Body of pancreas (tissue), 4 donors: Measurements from ENCODE around the gene ABLIM1. TPM values are rescaled to one million over a fixed set of nuclear protein-coding genes. Genes with fewer than 3 reads are reported as not detected.

Experiments
- ATAC-seq: fragments of 150-250 bp; one replicate; pipeline ENCODE4 v1.9.1; 2016
- DNase-seq, 4 donors: peaks; one replicate each; pipeline ENCODE4 v3.0.0-alpha.2; 2019
- H3K27ac ChIP-seq, 4 donors: fragments of 200-600 bp; sonication (generic); 1 replicate in 3 of 4; 2 replicates in 1 of 4; pipeline versions ENCODE4 v1.5.1 to v1.6.1; 2016 to 2019; ENCODE audit warnings: mild to moderate bottlenecking in 1 of 4, mixed read lengths in 1 of 4, moderate library complexity in 1 of 4
- H3K27me3 ChIP-seq, 2 donors: fragments of 200-600 bp; sonication (generic); one replicate each; pipeline ENCODE4 v1.6.0; 2016; ENCODE audit warnings: mild to moderate bottlenecking in 1 of 2
- H3K36me3 ChIP-seq, 2 donors: fragments of 200-600 bp; sonication (generic); replicated peaks in 1 of 2; 2 replicates each; pipeline ENCODE4 v1.5.1; 2016; ENCODE audit warnings: low read depth in 2 of 2; ENCODE audit not compliant: insufficient read depth in 1 of 2
- H3K4me1 ChIP-seq: fragments of 200-600 bp; sonication (generic); one replicate; pipeline ENCODE4 v1.6.0; 2016
- H3K4me3 ChIP-seq, 2 donors: fragments of 200-600 bp; sonication (generic); 1 replicate in 1 of 2; 2 replicates in 1 of 2; pipeline ENCODE4 v1.5.1; 2016 to 2019
- H3K9me3 ChIP-seq, 3 donors: fragments of 200-600 bp; sonication (generic); 1 replicate in 2 of 3; 2 replicates in 1 of 3; pipeline ENCODE4 v1.5.1; 2016
- CTCF ChIP-seq, 7 experiments: fragments of 450-650 bp in 4 of 7; fragments of 200-600 bp in 3 of 7; sonication (generic) in 3 of 7; IDR thresholded peaks; one replicate each; pipeline ENCODE4 v1.5.1; 2016 to 2019; ENCODE audit warnings: antibody characterized with exemption in 7 of 7
- POLR2A ChIP-seq, 3 donors: fragments of 450-650 bp; IDR thresholded peaks; one replicate each; pipeline ENCODE4 v1.6.1; 2016; ENCODE audit warnings: antibody characterized with exemption in 3 of 3, mild to moderate bottlenecking in 2 of 3
- WGBS, 2 donors: methylation state at CpG; one replicate each; pipeline ENCODE4 v1.1.5; 2017; 5-methylcytosine and 5-hydroxymethylcytosine counted together
- intact Hi-C: fragments of 100-400 bp; cut with DNase I; formaldehyde crosslinking; loops from one replicate; pipeline ENCODE4 v1.15.1; 2023
- total RNA-seq, 2 donors: library from RNA; depleted of rRNA; stranded (reverse); fragments of >200 nt; gene quantifications; one replicate each; pipeline ENCODE4 v1.1.0, GENCODE V29; 2016

Gene ABLIM1
- total RNA-seq, 2 donors from 2014 or later: 34.6 to 54.7 TPM

GRCh38 chr10:114518401-114519305 is 139.4 kb downstream of the ABLIM1 start:
- ATAC-seq: peak; percentile 8
- H3K27me3 ChIP-seq: no peaks in the 10 kb centered on the region
- no peaks in the 10 kb centered on the region for H3K9me3 ChIP-seq
- peak overlapping the region; percentile 11 to 59 (median 45) for H3K27ac ChIP-seq
- TF ChIP-seq POLR2A (IDR thresholded peaks at IDR 0.05) (no peak), CTCF (IDR thresholded peaks at IDR 0.05) (no peak)
- WGBS, 2 donors: 67 to 77% methylated on average over 4 of the region's 4 CpGs
- intact Hi-C loops: no loop called here
- no peak overlapping the region for H3K4me3 ChIP-seq
- H3K4me1 ChIP-seq: peaks cover 29% of the 10 kb centered on the region
- H3K36me3 ChIP-seq: no peaks in the 10 kb centered on the region
- DNase-seq: no peak

- WGBS, 2 donors: 88 to 92% methylated on average over 14 of the region's 14 CpGs
- Histone ChIP-seq H3K4me1 (peaks cover 33% of the 10 kb centered on the region), H3K27me3 (no peaks in the 10 kb centered on the region), H3K9me3 (no peaks in the 10 kb centered on the region), H3K36me3 (no peaks in the 10 kb centered on the region), H3K4me3 (no peak overlapping the region), H3K27ac (peak overlapping the region in 1 of 4 donors; percentile 53)
- intact Hi-C loops: no loop called here
- TF ChIP-seq POLR2A (IDR thresholded peaks at IDR 0.05): no peak
- TF ChIP-seq CTCF (IDR thresholded peaks at IDR 0.05): no peak
- no peak for DNase-seq
- no peak for ATAC-seq
Measured at GRCh38 chr10:114517368-114518250, 140.5 kb downstream of the ABLIM1 start.

GRCh38 chr10:114516356-114516755 is 141.7 kb downstream of the ABLIM1 start:
- Histone ChIP-seq H3K9me3 (no peaks in the 10 kb centered on the region), H3K27ac (no peak overlapping the region), H3K4me1 (peaks cover 33% of the 10 kb centered on the region), H3K4me3 (no peak overlapping the region), H3K36me3 (no peaks in the 10 kb centered on the region), H3K27me3 (no peaks in the 10 kb centered on the region)
- WGBS, 2 donors: 85 to 88% methylated on average over 3 of the region's 3 CpGs
- intact Hi-C loops: no loop called here
- DNase-seq (no peak), ATAC-seq (no peak)
- TF ChIP-seq CTCF (IDR thresholded peaks at IDR 0.05): no peak
- TF ChIP-seq POLR2A (IDR thresholded peaks at IDR 0.05): no peak

GRCh38 chr10:114515298-114515914 is 142.7 kb downstream of the ABLIM1 start:
- intact Hi-C loops: no loop called here
- Histone ChIP-seq H3K4me1 (peaks cover 30% of the 10 kb centered on the region), H3K4me3 (no peak overlapping the region), H3K27me3 (no peaks in the 10 kb centered on the region), H3K27ac (no peak overlapping the region), H3K9me3 (no peaks in the 10 kb centered on the region), H3K36me3 (no peaks in the 10 kb centered on the region)
- ATAC-seq (no peak), DNase-seq (no peak)
- TF ChIP-seq CTCF (IDR thresholded peaks at IDR 0.05) (no peak), POLR2A (IDR thresholded peaks at IDR 0.05) (no peak)
- WGBS, 2 donors: 84 to 91% methylated on average over 6 of the region's 6 CpGs
